Amygdala (tissue), 56 donors: ENCODE results near the gene KCNS3.

Experiments
- DNase-seq, 56 donors: peaks; one replicate each; lab custom pipeline; 2025; lab: John Stamatoyannopoulos, UW

Gene KCNS3

DNA sequence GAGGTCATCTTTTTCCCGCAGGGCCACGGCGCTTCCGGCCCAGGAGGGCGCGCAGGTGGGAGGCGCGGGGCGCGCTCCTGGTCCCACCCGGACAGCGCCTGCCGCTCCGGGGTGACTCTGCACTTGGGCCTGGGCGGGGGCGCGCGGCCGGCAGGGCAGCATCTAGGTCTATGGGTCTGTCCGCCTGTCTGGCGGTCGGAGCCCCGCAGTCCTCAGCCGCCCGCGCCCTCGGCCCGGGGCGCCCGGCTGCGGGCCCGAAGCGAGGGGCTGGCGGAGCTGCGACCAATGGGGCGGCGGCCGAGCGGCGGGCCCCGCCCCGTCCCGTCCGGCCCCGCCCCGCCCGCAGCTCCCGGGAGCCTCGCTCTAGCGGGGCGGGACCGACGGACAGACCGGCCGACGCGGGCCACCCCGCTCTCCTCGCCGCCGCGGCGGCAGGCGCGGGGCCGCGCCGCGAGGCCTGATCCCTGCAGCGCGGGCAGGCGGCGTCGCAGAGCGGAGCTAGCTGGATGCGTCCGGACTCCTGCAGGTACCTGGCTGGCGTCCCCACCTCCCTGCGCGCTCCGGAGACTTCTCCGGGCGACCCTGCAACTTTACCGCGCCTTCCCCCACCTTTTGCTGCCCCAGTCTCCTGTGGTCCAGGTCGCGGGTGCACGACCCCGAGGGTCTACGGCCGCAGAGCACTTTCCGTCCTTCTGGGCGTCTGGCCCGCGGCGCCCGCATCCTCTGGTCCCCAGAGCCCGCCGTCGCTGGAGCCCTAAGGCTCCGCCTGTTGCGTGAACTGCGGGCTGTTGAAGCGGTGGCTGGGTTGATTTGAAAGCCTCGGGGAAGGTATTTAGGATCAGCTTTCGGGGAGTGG, at the start of gene KCNS3:
Gene KCNS3, plus strand, starts transcription at position 387 of the 856 bp plus-strand sequence. CDS start 52,342 bp downstream, outside the sequence.
- peak in 5 of 56 donors; percentile 14 to 56 (median 24) for DNase-seq

- DNase-seq: peak in 53 of 56 donors; percentile 5 to 82 (median 48)
These were observed 48.1 kb upstream of the KCNS3 start for GRCh38 chr2:17830053-17831034.

DNA sequence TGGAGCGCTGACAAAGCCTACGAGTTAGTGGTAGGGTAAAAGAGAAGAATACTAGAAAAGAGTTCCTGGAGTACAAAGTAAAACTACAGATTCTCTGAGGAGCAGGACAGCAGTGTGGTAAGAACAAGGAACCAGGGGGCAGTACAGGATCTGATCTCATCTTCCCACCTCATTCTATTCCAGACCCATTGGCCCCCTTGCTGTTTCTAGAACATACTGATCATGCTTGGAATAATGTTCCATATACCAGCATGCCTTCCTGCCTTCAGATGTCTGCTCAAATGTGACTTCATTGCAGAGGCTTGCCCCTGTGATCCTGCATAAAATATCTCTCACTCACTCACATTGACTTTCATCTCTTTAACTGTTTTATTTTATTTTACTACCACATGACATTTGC, 43.0 kb upstream of the KCNS3 start:
- no peak for DNase-seq

GRCh38 chr2:17839959-17840358, 38.5 kb upstream of the KCNS3 start:
- no peak for DNase-seq

- no peak for DNase-seq
These were observed 35.0 kb upstream of the KCNS3 start for GRCh38 chr2:17843457-17843856.

DNA sequence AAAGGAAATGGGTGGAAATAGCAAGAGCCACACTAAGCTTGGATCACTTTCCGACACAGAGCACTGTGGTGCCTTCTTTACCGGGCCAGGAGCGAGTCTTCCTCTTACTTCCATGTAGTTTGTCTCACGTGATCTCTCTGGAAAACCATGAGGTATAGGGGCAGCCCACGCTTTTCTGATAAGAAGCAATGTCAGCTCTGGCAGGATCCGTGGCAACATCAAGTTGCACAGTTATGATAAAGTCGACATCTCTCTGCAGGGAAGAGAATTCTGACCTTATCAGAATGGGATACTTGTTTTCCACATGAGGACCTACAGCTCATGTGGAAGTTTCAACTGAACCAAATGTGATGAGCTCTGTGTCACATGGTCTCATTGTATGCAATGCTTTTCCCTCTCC, 32.7 kb upstream of the KCNS3 start:
- no peak for DNase-seq

DNA sequence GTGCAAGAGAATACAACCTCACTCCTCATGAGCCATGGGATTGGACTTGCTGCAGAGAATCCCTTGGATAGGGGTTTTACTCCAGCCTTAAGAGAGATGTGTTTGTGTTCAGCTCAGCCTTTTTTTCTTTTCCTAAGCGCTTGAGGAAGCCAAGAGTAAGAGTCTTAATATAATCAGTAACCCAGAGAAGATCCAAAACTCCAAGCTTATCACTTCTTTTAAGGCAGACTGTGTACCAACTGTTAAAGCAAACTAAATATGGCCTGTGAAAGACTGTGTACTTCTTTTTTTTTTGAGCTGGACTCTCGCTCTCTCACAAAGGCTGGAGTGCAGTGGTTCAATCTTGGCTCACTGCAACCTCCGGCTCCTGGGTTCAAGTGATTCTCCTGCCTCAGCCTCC, 31.8 kb upstream of the KCNS3 start:
- DNase-seq: no peak

DNA sequence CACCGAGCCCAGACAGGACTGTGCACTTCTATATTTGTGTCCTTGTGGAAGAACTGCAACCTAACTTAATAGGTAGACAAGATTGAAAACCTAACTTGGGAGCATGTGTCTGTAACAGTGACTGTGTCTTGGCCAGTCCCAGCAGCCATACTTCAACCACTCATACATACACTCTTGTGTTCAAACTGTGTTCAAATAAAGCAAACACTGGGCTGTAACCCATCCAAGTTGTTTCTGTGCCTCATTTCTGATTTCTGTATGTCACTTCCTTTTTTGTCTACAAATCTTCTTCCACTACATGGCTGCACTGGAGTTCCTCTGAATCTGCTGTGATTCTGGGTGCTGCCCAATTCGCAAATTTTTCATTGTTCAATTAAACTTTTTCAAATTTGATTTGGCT, 31.2 kb upstream of the KCNS3 start:
- DNase-seq: no peak

DNA sequence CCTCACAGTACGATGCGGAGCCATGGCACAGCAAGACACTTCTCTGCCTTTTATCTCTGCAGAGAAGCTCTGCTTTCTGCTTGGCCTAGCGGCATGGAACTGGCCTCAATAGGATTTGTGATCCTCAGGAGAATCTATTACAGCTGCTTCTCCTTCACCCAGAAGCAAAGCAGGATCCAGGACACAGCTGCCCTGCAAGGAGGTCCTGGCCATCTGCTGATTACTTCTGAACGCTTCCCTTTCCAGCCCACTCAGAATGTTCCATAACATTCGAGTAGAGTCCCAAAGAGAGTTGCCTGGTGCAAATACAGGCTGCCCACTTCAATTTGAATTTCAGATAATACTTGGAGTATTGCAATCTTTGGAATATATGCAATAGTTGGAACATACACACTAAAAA, 29.2 kb upstream of the KCNS3 start:
- no peak for DNase-seq

DNA sequence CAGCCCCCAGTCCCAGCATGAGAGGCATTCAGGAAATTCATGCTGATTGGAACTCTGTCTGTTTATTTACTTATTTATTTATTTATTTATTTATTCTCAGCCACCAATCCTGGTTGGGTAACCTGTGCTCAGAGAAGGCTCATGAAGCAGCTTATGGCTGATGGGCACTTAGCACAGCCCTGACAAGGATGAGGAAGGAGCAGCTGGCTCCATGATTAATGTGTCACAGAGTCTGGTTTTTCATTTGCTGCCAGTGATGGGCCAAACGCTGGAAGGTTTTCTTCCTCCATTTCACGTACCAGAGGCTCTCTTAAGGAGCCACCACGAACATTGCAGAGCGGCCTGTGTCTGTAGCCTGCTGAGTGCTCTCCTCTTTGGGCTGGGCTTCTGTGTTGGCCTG, 28.3 kb upstream of the KCNS3 start:
- no peak for DNase-seq

DNA sequence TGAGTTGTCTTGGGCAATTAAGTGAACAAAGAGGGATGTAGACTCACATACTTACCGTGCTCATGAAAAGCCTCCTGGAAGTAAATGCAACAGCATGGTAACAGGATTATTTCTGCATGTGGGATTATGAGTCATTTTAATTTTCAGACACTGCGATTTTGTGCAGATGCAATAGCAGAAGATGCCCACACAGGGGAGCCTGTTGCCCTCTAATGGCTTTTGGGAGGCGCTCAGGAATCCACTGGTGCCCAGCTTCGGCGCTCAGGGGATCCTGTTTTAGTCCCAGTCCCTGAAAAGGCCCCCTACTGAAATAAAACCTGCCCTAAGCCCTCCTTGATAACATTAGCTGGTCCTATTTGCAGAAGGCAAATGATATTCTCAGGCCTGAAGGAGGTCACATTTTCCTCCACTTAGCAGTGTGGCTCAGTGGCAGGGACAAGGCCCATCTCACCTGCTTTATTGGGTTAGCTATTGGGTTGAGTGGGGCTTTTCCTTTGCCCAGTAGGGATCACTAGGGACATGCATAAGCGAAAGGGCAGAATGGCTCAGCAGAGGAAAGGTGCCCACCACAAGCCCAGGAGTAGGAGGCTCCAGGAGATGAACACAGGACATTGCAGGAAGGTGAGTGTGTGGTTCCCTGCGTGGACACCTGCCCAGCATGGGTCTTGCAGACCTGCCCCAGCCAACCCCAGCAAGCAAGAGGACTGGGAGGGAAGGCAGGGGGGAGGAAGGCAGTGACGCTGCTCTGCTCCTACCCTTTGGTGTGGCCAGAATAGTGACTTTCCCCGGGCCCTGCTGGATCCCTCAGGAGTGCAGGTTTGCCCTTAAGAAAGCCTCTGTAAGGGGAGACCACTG, 26.5 kb upstream of the KCNS3 start:
- peak in 39 of 56 donors; percentile 4 to 62 (median 22) for DNase-seq

DNA sequence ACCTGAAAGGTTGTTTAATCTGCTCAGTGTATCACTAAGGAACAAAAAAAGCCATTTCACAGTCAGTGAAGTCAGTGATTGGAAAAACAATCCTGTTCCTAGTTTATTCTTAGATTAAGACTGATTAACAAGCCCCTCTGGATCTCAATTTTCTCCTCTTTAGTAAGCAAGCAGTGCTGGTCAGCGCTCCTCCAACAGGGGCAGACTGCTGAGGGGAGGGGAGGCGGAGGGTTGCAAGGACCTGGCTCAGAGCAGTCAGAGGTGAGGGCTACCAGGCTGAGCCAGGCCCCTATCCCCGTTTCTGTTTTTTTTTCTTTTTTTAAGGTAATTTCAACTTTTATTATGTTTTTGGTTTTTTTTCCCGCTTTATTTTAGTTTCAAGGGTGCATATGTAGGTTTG, 24.7 kb upstream of the KCNS3 start:
- no peak for DNase-seq

- DNase-seq: peak in 15 of 56 donors; percentile 4 to 67 (median 22)
These were observed 21.4 kb upstream of the KCNS3 start for GRCh38 chr2:17857021-17857420.

GRCh38 chr2:17858064-17858463, 20.4 kb upstream of the KCNS3 start:
- DNase-seq: no peak

GRCh38 chr2:17863539-17863938, 14.9 kb upstream of the KCNS3 start:
- DNase-seq: no peak

DNA sequence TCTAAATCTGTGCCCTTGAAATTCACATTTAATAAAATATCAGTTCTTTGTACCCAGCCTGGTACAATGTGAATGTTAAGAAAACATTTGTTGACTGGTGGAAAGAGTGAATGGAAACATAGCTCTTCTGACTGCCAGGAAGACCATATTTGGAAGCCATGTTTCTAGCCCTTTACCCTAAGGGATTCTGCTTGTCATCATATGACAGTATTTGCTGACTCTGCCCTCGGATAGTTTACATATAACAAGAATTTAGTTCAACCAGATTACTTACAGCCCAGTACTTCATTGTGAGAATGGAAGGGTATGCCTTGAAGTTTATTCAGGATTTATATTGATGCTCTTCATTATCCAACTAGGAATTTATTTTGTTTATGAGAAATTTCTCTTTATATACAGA, 13.8 kb upstream of the KCNS3 start:
- no peak for DNase-seq

- no peak for DNase-seq
These were observed 11.3 kb upstream of the KCNS3 start for GRCh38 chr2:17867133-17867532.

GRCh38 chr2:17869128-17869527, 9.3 kb upstream of the KCNS3 start:
- no peak for DNase-seq

- DNase-seq: no peak
These were observed 6.8 kb upstream of the KCNS3 start for GRCh38 chr2:17871639-17872038.

DNA sequence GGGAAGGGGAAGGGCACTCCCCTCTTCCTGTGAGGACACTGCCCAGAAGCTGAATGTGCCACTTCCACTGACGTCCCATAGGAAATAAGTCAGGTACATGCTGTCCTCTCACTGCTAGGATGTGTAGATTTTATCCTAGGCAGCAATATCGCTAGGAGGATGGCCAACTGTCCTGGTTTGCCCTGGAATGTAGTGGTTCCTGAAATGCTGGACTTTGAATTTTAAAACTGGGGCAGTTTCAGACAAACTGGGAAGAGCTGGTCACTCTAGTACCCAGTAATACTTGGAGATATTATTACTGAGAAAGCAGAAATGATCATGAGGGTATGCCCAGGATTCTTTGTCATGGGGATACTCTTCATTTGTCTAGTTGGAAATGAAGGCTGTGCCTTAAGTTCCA, 5.4 kb upstream of the KCNS3 start:
- no peak for DNase-seq
